Measurements from ENCODE around the gene LCP1. TPM values are rescaled to one million over a fixed set of nuclear protein-coding genes. Genes with fewer than 3 reads are reported as not detected.

The LCP1 gene
- total and polyA plus RNA-seq, 9 of the 15 experiments (the other 6 are each of a cell fraction or from before 2014, with no cell fraction given) = 83.0 to 255 (median 163) TPM

- Histone ChIP-seq H2AFZ (ENCODE audit: low read depth, low read length) (peak overlapping the region; percentile 8; the same call in 1 of the 2 replicates), H3K9me3 (replicated peaks; ENCODE audit: control insufficient read depth, insufficient read depth, low read depth, low read length) (no peaks in the 10 kb centered on the region), H3K36me3 (ENCODE audit: control insufficient read depth, insufficient read depth, low read length) (no peaks in the 10 kb centered on the region), H3K4me3 (no peak overlapping the region), H3K27ac (ENCODE audit: extremely low read depth, low read depth, low read length) (no peak overlapping the region), H3K4me1 (replicated peaks in 1 of 2; ENCODE audit: control insufficient read depth in 2 of 2, insufficient read depth in 2 of 2, low read length in 2 of 2) (peaks cover 0 to 12% of the 10 kb centered on the region in 2 experiments; a peak in 2 of 5 replicates), H3K9ac (ENCODE audit: insufficient read depth in 1 of 2, low read depth in 2 of 2, low read length in 2 of 2) (no peak overlapping the region; a peak in 1 of 4 replicates), H3K79me2 (ENCODE audit: control insufficient read depth, insufficient read depth, low read length) (no peaks in the 10 kb centered on the region), H3K4me2 (ENCODE audit: insufficient read depth, low read length) (peak overlapping the region; percentile 12; the same call in 1 of the 2 replicates), H3K9me1 (ENCODE audit: control insufficient read depth, insufficient read depth, low read length) (no peaks in the 10 kb centered on the region), H3K27me3 (ENCODE audit: control insufficient read depth in 2 of 2, insufficient read depth in 2 of 2, low read length in 2 of 2) (no peaks in the 10 kb centered on the region), H4K20me1 (replicated peaks; ENCODE audit: control insufficient read depth, insufficient read depth, low read length) (no peaks in the 10 kb centered on the region)
- TF ChIP-seq CBFA2T3 (IDR thresholded peaks at IDR 0.05) (peak; percentile 66), PTTG1 (tag; IDR thresholded peaks at IDR 0.05; ENCODE audit: low read depth) (no peak), TCF3 (CRISPR knock-in tag; IDR thresholded peaks at IDR 0.05) (peak; percentile 77), TAL1 (IDR thresholded peaks at IDR 0.05) (peak; percentile 47), ZSCAN29 (IDR thresholded peaks at IDR 0.05) (no peak), SOX6 (IDR thresholded peaks at IDR 0.05) (0 out of 2 replicates have a peak, but pooled peaks have one; percentile 21), MTA2 (IDR thresholded peaks at IDR 0.05; ENCODE audit: low read depth) (peak; percentile 23; the same call in 1 of the 2 replicates), CC2D1A (IDR thresholded peaks at IDR 0.05) (no peak), MEF2D (tag; conservative IDR thresholded peaks at IDR 0.05; ENCODE audit: low read depth) (peak; percentile 60; the same call in 1 of the 2 replicates), HMBOX1 (IDR thresholded peaks at IDR 0.05) (peak; percentile 91), MEF2A (IDR thresholded peaks at IDR 0.05; ENCODE audit: control insufficient read depth, low read depth, low read length) (peak; percentile 81; the same call in 1 of the 2 replicates), MAZ (CRISPR knock-in tag; conservative IDR thresholded peaks at IDR 0.05 in 1 of 2, IDR thresholded peaks at IDR 0.05 in 1 of 2) (no peak), RNF2 (IDR thresholded peaks at IDR 0.05) (no peak), LARP7 (IDR thresholded peaks at IDR 0.05) (no peak), SMARCA4 (IDR thresholded peaks at IDR 0.05) (0 out of 2 replicates have a peak, but pooled peaks have one; percentile 14), ARID1B (IDR thresholded peaks at IDR 0.05) (peak; percentile 61), NCOR1 (IDR thresholded peaks at IDR 0.05) (peak; percentile 45; the same call in 1 of the 2 replicates)
- FAIRE-seq (peak; percentile 75), DNase-seq (ENCODE audit: extremely low read depth in 1 of 4, low spot score in 3 of 4) (peak in 2 of 4 experiments; percentile 19 to 46), ATAC-seq (peak; percentile 71)
- in situ Hi-C loops (cut with MboI) = no loop called here
- POLR2A ChIA-PET = no interaction called here
- 14% methylated on average over 1 of the region's 1 CpG for WGBS (ENCODE audit: insufficient coverage, low coverage, missing lambda C conversion rate)
- BruUV-seq (replicated peaks) = no TSS peak
- CTCF ChIA-PET (ENCODE audit: low intra/inter-chr PET ratio) = no interaction called here
- intact Hi-C loops (cut with micrococcal nuclease) = no loop called here
Measured at GRCh38 chr13:46100191-46100815, 81.7 kb downstream of the LCP1 start.

Data from K562 (cell line).